Left colon (tissue), 2 donors: ENCODE results near the gene LGALS7B. TPM values are rescaled to one million over a fixed set of nuclear protein-coding genes. Genes with fewer than 3 reads are reported as not detected.
"Not testable (repeated sequence)": the region's sequence is repeated elsewhere in the genome, so short reads cannot be mapped to it uniquely, and the experiment has no call there.

ENCODE experiments used
- ATAC-seq: fragments of 200-7000 bp; cut with Tn5 transposase; one replicate; pipeline ENCODE4 v1.9.1; 2020; ENCODE audit warnings: mild to moderate bottlenecking, moderate library complexity
- DNase-seq, 2 donors: peaks; one replicate each; pipeline ENCODE4 v3.0.0-alpha.2; 2020
- intact Hi-C, 2 donors: fragments of 100-400 bp; cut with DNase I in 1 of 2; cut with micrococcal nuclease in 1 of 2; formaldehyde crosslinking; loops; one replicate each; pipeline versions ENCODE4 v1.11.2 to v1.14.0; 2022; cut with DNase I, micrococcal nuclease
- total RNA-seq, 2 donors: library from RNA; stranded (reverse); fragmentation: NEBNext Ultra II Directional; extraction: Animal tissue kit (Norgen Biotek cat#: 25700); gene quantifications; one replicate each; pipeline ENCODE4 v1.2.1, GENCODE V29; 2021
- donor health status: DM: no; HTN: no; CAD: no.
- donor health status: DM: yes; HTN: yes; CAD: no.

LGALS7B gene
- total RNA-seq, 2 donors from 2014 or later: not detected

GRCh38 chr19:38766276-38767047 lies 22.5 kb upstream of the LGALS7B start:
- intact Hi-C loops: no loop called here
- DNase-seq (no peak), ATAC-seq (no peak)

- DNase-seq: peak; percentile 90 to 97
- ATAC-seq: peak; percentile 76
- intact Hi-C loops: no loop called here
These were observed 19.3 kb upstream of the LGALS7B start for GRCh38 chr19:38769635-38770211.

- DNase-seq, intact Hi-C loops: not testable (repeated sequence)
- ATAC-seq: peak; percentile 18
These were observed 18.6 kb upstream of the LGALS7B start for GRCh38 chr19:38770228-38770948.

- DNase-seq, intact Hi-C loops: not testable (repeated sequence)
- ATAC-seq: peak; percentile 86
These were observed 18.1 kb upstream of the LGALS7B start for GRCh38 chr19:38770949-38771275.

- DNase-seq, intact Hi-C loops: not testable (repeated sequence)
- peak; percentile 62 for ATAC-seq
These were observed 17.4 kb upstream of the LGALS7B start for GRCh38 chr19:38771569-38771968.

- no peak for DNase-seq
- intact Hi-C loops: no loop called here
- no peak for ATAC-seq
These were observed 15.4 kb upstream of the LGALS7B start, which contains the start of gene LGALS7 for GRCh38 chr19:38773469-38774177. Gene LGALS7, minus strand, starts transcription at chr19:38773517. Its CDS starts 25 bp downstream, at chr19:38773492.

GRCh38 chr19:38774181-38774950 lies 14.6 kb upstream of the LGALS7B start:
- no peak for DNase-seq
- intact Hi-C loops: no loop called here
- no peak for ATAC-seq

GRCh38 chr19:38778733-38779132 lies 10.3 kb upstream of the LGALS7B start:
- intact Hi-C loops: no loop called here
- no peak for ATAC-seq
- DNase-seq: no peak

GRCh38 chr19:38780443-38780842 lies 8.6 kb upstream of the LGALS7B start:
- intact Hi-C loops: no loop called here
- no peak for ATAC-seq
- DNase-seq: no peak

GRCh38 chr19:38781058-38781457 lies 7.9 kb upstream of the LGALS7B start:
- intact Hi-C loops: no loop called here
- ATAC-seq (no peak), DNase-seq (no peak)

GRCh38 chr19:38782212-38782611 lies 6.8 kb upstream of the LGALS7B start:
- intact Hi-C loops, DNase-seq, ATAC-seq: not testable (repeated sequence)

GRCh38 chr19:38784224-38784623 lies 4.8 kb upstream of the LGALS7B start:
- intact Hi-C loops: no loop called here
- ATAC-seq: peak; percentile 90
- no peak for DNase-seq

GRCh38 chr19:38785187-38785699 lies 3.8 kb upstream of the LGALS7B start:
- ATAC-seq (no peak), DNase-seq (no peak)
- intact Hi-C loops: no loop called here

GRCh38 chr19:38786061-38786460 lies 2.9 kb upstream of the LGALS7B start:
- DNase-seq, ATAC-seq, intact Hi-C loops: not testable (repeated sequence)

- ATAC-seq (no peak), DNase-seq (no peak)
- intact Hi-C loops: no loop called here
These were observed 2.3 kb upstream of the LGALS7B start for GRCh38 chr19:38786572-38787265.

- intact Hi-C loops, DNase-seq: not testable (repeated sequence)
- ATAC-seq: peak; percentile 61
These were observed 1.8 kb downstream of the LGALS7B start for GRCh38 chr19:38790507-38791403.
